ENCODE results near the gene ANK2.

Gene ANK2

GRCh38 chr4:113026556-113026955, 22.9 kb upstream of the ANK2 start:
- DNase-seq (ENCODE audit: insufficient read length, low spot score) (peak; percentile 2), FAIRE-seq (peak; percentile 57)
- TF ChIP-seq POLR2A (IDR thresholded peaks at IDR 0.05; ENCODE audit: low read depth, low read length): no peak

GRCh38 chr4:113028074-113028473, 21.4 kb upstream of the ANK2 start:
- no peak for DNase-seq (ENCODE audit: insufficient read length, low spot score)
- FAIRE-seq: no peak

GRCh38 chr4:113031212-113031611, 18.2 kb upstream of the ANK2 start:
- no peak for TF ChIP-seq POLR2A (IDR thresholded peaks at IDR 0.05; ENCODE audit: low read depth, low read length)
- DNase-seq (ENCODE audit: insufficient read length, low spot score): no peak
- no peak for FAIRE-seq

More at GRCh38 chr4:113028074-113028473, 21.4 kb upstream of the ANK2 start:
- no peak for TF ChIP-seq POLR2A (IDR thresholded peaks at IDR 0.05; ENCODE audit: low read depth, low read length)

GRCh38 chr4:113040793-113041192, 8.7 kb upstream of the ANK2 start:
- DNase-seq (ENCODE audit: insufficient read length, low spot score) (no peak), FAIRE-seq (no peak)
- no peak for TF ChIP-seq POLR2A (IDR thresholded peaks at IDR 0.05; ENCODE audit: low read depth, low read length)

GRCh38 chr4:113042502-113042901, 7.0 kb upstream of the ANK2 start:
- no peak for FAIRE-seq
- no peak for DNase-seq (ENCODE audit: insufficient read length, low spot score)
- TF ChIP-seq POLR2A (IDR thresholded peaks at IDR 0.05; ENCODE audit: low read depth, low read length): no peak

GRCh38 chr4:113043591-113043990, 5.9 kb upstream of the ANK2 start:
- no peak for FAIRE-seq

GRCh38 chr4:113050371-113050755, 910 bp downstream of the ANK2 start:
- no peak for DNase-seq (ENCODE audit: insufficient read length, low spot score)
- TF ChIP-seq POLR2A (IDR thresholded peaks at IDR 0.05; ENCODE audit: low read depth, low read length): no peak
- FAIRE-seq: no peak

More at GRCh38 chr4:113043591-113043990, 5.9 kb upstream of the ANK2 start:
- no peak for TF ChIP-seq POLR2A (IDR thresholded peaks at IDR 0.05; ENCODE audit: low read depth, low read length)
- DNase-seq (ENCODE audit: insufficient read length, low spot score): no peak

- DNase-seq (ENCODE audit: insufficient read length, low spot score) (no peak), FAIRE-seq (no peak)
- no peak for TF ChIP-seq POLR2A (IDR thresholded peaks at IDR 0.05; ENCODE audit: low read depth, low read length)
Observed at GRCh38 chr4:113050837-113051236, 1.4 kb downstream of the ANK2 start.

- TF ChIP-seq POLR2A (IDR thresholded peaks at IDR 0.05; ENCODE audit: low read depth, low read length): no peak
- no peak for FAIRE-seq
- no peak for DNase-seq (ENCODE audit: insufficient read length, low spot score)
Observed at GRCh38 chr4:113051361-113051760, 1.9 kb downstream of the ANK2 start.

- DNase-seq (ENCODE audit: insufficient read length, low spot score): peak; percentile 26
- FAIRE-seq: peak; percentile 94
- TF ChIP-seq POLR2A (IDR thresholded peaks at IDR 0.05; ENCODE audit: low read depth, low read length): no peak
Observed at GRCh38 chr4:113052379-113052951, 3.0 kb downstream of the ANK2 start.

- FAIRE-seq: no peak
- no peak for DNase-seq (ENCODE audit: insufficient read length, low spot score)
- TF ChIP-seq POLR2A (IDR thresholded peaks at IDR 0.05; ENCODE audit: low read depth, low read length): no peak
Observed at GRCh38 chr4:113053883-113054282, 4.4 kb downstream of the ANK2 start.

- DNase-seq (ENCODE audit: insufficient read length, low spot score) (no peak), FAIRE-seq (no peak)
- TF ChIP-seq POLR2A (IDR thresholded peaks at IDR 0.05; ENCODE audit: low read depth, low read length): no peak
Observed at GRCh38 chr4:113056318-113056717, 6.9 kb downstream of the ANK2 start.

- DNase-seq (ENCODE audit: insufficient read length, low spot score): no peak
- no peak for TF ChIP-seq POLR2A (IDR thresholded peaks at IDR 0.05; ENCODE audit: low read depth, low read length)
- peak; percentile 69 for FAIRE-seq
Observed at GRCh38 chr4:113057891-113058290, 8.4 kb downstream of the ANK2 start.

GRCh38 chr4:113059449-113060182, 10.2 kb downstream of the ANK2 start:
- no peak for TF ChIP-seq POLR2A (IDR thresholded peaks at IDR 0.05; ENCODE audit: low read depth, low read length)
- no peak for DNase-seq (ENCODE audit: insufficient read length, low spot score)
- FAIRE-seq: no peak

- FAIRE-seq: no peak
- no peak for DNase-seq (ENCODE audit: insufficient read length, low spot score)
- TF ChIP-seq POLR2A (IDR thresholded peaks at IDR 0.05; ENCODE audit: low read depth, low read length): no peak
Observed at GRCh38 chr4:113060853-113061252, 11.4 kb downstream of the ANK2 start.

Data from H54 (cell line).